ENCODE results near the gene KIAA1191. TPM values are rescaled to one million over a fixed set of nuclear protein-coding genes. Genes with fewer than 3 reads are reported as not detected.
A peak's percentile ranks its signal among the peaks of the same experiment; 100 is the strongest.

The KIAA1191 gene
- total RNA-seq, 1 donor from 2014 or later, result 92.6 TPM

GRCh38 chr5:176407456-176408251, 46.1 kb upstream of the KIAA1191 start:
- intact Hi-C loops (cut with DNase I), result no loop called here
- Histone ChIP-seq H3K9me3 (no peaks in the 10 kb centered on the region), H3K27ac (no peak overlapping the region), H3K27me3 (no peaks in the 10 kb centered on the region), H3K36me3 (peaks cover 45% of the 10 kb centered on the region), H3K4me1 (no peaks in the 10 kb centered on the region), H3K4me3 (no peak overlapping the region)
- DNase-seq (peak; percentile 22), ATAC-seq (no peak)
- no peak for TF ChIP-seq CTCF (IDR thresholded peaks at IDR 0.05)

GRCh38 chr5:176406436-176407052, 45.0 kb upstream of the KIAA1191 start:
- intact Hi-C loops (cut with DNase I), result no loop called here
- no peaks in the 10 kb centered on the region for H3K9me3 ChIP-seq
- no peak overlapping the region for H3K27ac ChIP-seq
- no peaks in the 10 kb centered on the region for H3K27me3 ChIP-seq
- TF ChIP-seq CTCF (IDR thresholded peaks at IDR 0.05), result no peak
- H3K4me3 ChIP-seq, result no peak overlapping the region
- peaks cover 45% of the 10 kb centered on the region for H3K36me3 ChIP-seq
- H3K4me1 ChIP-seq, result no peaks in the 10 kb centered on the region
- DNase-seq, result peak; percentile 25
- ATAC-seq, result no peak

GRCh38 chr5:176405656-176406435, 44.3 kb upstream of the KIAA1191 start:
- no peaks in the 10 kb centered on the region for H3K27me3 ChIP-seq
- H3K9me3 ChIP-seq, result no peaks in the 10 kb centered on the region
- ATAC-seq (peak; percentile 8), DNase-seq (peak; percentile 44)
- TF ChIP-seq CTCF (IDR thresholded peaks at IDR 0.05), result no peak
- no peak overlapping the region for H3K4me3 ChIP-seq
- H3K4me1 ChIP-seq, result no peaks in the 10 kb centered on the region
- no peak overlapping the region for H3K27ac ChIP-seq
- H3K36me3 ChIP-seq, result peaks cover 47% of the 10 kb centered on the region
- intact Hi-C loops (cut with DNase I), result no loop called here

GRCh38 chr5:176401281-176402205, 40.0 kb upstream of the KIAA1191 start:
- ATAC-seq (no peak), DNase-seq (peak; percentile 46)
- H3K4me3 ChIP-seq, result no peak overlapping the region
- no peak for TF ChIP-seq CTCF (IDR thresholded peaks at IDR 0.05)
- intact Hi-C loops (cut with DNase I), result no loop called here
- no peaks in the 10 kb centered on the region for H3K4me1 ChIP-seq
- H3K27me3 ChIP-seq, result no peaks in the 10 kb centered on the region
- H3K27ac ChIP-seq, result no peak overlapping the region
- peaks cover 13% of the 10 kb centered on the region for H3K36me3 ChIP-seq
- no peaks in the 10 kb centered on the region for H3K9me3 ChIP-seq
